ENCODE results near the gene PCIF1.
A peak's percentile ranks its signal among the peaks of the same experiment; 100 is the strongest.
"Not testable (repeated sequence)": the region's sequence is repeated elsewhere in the genome, so short reads cannot be mapped to it uniquely, and the experiment has no call there.

The PCIF1 gene

GRCh38 chr20:45924391-45925261 lies 9.9 kb upstream of the PCIF1 start:
- DNase-seq: no peak

- DNase-seq: no peak
These were observed 8.5 kb upstream of the PCIF1 start for GRCh38 chr20:45925821-45926506.

- no peak for DNase-seq
These were observed 7.8 kb upstream of the PCIF1 start for GRCh38 chr20:45926731-45927070.

- no peak for DNase-seq
These were observed 7.2 kb upstream of the PCIF1 start for GRCh38 chr20:45927071-45927878.

GRCh38 chr20:45931680-45932079 lies 2.8 kb upstream of the PCIF1 start:
- DNase-seq: not testable (repeated sequence)

- DNase-seq: peak; percentile 81
These were observed 1.0 kb upstream of the PCIF1 start for GRCh38 chr20:45933266-45934045.

- peak; percentile 58 for DNase-seq
These were observed 367 bp upstream of the PCIF1 start for GRCh38 chr20:45934046-45934585.

- no peak for DNase-seq
These were observed 1.0 kb downstream of the PCIF1 start for GRCh38 chr20:45935416-45936046.

GRCh38 chr20:45937765-45938164 lies 3.3 kb downstream of the PCIF1 start:
- no peak for DNase-seq

GRCh38 chr20:45938727-45939438 lies 4.4 kb downstream of the PCIF1 start:
- no peak for DNase-seq

GRCh38 chr20:45940053-45940452 lies 5.6 kb downstream of the PCIF1 start:
- no peak for DNase-seq

GRCh38 chr20:45940469-45940868 lies 6.0 kb downstream of the PCIF1 start:
- DNase-seq: no peak

GRCh38 chr20:45943613-45944012 lies 9.1 kb downstream of the PCIF1 start:
- no peak for DNase-seq

- DNase-seq: no peak
These were observed 9.9 kb downstream of the PCIF1 start for GRCh38 chr20:45944151-45944964.

GRCh38 chr20:45944965-45945677 lies 10.6 kb downstream of the PCIF1 start:
- no peak for DNase-seq

- no peak for DNase-seq
These were observed 11.2 kb downstream of the PCIF1 start for GRCh38 chr20:45945678-45946148.

- peak; percentile 68 for DNase-seq
These were observed 11.9 kb downstream of the PCIF1 start for GRCh38 chr20:45946149-45946970.

- no peak for DNase-seq
These were observed 12.8 kb downstream of the PCIF1 start for GRCh38 chr20:45947110-45947866.

Measured in hematopoietic multipotent progenitor cell treated with erythropoietin and hydrocortisone succinate and interleukin-3 and kit ligand, for 8 days (in vitro differentiated cells).